Loucy (cell line): ENCODE data around the gene DHRS2.

Source experiments
- EZH2phosphoT487 ChIP-seq: fragments of 200-600 bp; IDR thresholded peaks from 2 replicates; pipeline ENCODE4 v1.6.1; 2018; ENCODE audit warnings: antibody characterized with exemption, mild to moderate bottlenecking, moderate library complexity, borderline replicate concordance
- TF ChIP-seq, protein P1 (sequence below): fragments of 200-600 bp; sonication (generic); conservative IDR thresholded peaks from 2 replicates; pipeline ENCODE4 v1.5.1; 2014; ENCODE audit warnings: mild to moderate bottlenecking, antibody characterized with exemption, low read length

- TF ChIP-seq, protein P1, sequence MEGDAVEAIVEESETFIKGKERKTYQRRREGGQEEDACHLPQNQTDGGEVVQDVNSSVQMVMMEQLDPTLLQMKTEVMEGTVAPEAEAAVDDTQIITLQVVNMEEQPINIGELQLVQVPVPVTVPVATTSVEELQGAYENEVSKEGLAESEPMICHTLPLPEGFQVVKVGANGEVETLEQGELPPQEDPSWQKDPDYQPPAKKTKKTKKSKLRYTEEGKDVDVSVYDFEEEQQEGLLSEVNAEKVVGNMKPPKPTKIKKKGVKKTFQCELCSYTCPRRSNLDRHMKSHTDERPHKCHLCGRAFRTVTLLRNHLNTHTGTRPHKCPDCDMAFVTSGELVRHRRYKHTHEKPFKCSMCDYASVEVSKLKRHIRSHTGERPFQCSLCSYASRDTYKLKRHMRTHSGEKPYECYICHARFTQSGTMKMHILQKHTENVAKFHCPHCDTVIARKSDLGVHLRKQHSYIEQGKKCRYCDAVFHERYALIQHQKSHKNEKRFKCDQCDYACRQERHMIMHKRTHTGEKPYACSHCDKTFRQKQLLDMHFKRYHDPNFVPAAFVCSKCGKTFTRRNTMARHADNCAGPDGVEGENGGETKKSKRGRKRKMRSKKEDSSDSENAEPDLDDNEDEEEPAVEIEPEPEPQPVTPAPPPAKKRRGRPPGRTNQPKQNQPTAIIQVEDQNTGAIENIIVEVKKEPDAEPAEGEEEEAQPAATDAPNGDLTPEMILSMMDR, result no peak
- TF ChIP-seq EZH2phosphoT487, result no peak
Observed at GRCh38 chr14:23603103-23603502, 33.1 kb upstream of the DHRS2 start.
